HFF-Myc (cell line): ENCODE results near the gene ITK.
"Not testable (repeated sequence)": the region's sequence is repeated elsewhere in the genome, so short reads cannot be mapped to it uniquely, and the experiment has no call there.

Experiments
- DNase-seq: peaks from one replicate; pipeline ENCODE4 v3.0.0-alpha.2; 2011; ENCODE audit warnings: low read depth; ENCODE audit errors: extremely low read depth
- H3K4me3 ChIP-seq: replicated peaks from 2 replicates; pipeline ENCODE4 v1.5.1; 2011; ENCODE audit warnings: low read depth, mild to moderate bottlenecking, control low read depth, low read length
- CTCF ChIP-seq: IDR thresholded peaks from 2 replicates; pipeline ENCODE4 v1.5.1; 2012; ENCODE audit warnings: mild to moderate bottlenecking, low read depth, low read length, control low read depth; ENCODE audit errors: missing control alignments

Gene ITK

DNA sequence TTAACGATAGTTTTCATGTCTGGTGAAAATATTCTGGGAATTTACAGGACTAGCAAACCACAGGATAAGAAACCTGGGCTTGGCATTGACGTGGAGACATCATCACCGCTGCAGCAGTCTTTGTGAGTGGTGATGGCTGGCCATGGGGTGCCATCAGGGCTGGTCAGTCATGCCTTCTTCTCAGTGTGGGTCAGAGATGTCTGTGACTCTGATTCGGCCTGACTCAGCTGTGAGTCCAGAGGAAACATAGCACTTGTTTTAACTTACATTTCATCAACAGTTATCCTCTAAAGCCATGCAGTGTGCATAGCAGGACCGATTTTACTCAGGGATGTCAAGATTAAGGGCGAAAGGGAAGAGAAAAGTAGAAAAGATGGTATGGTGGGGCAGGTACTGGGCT lies 52.1 kb downstream of the ITK start:
- no peak for TF ChIP-seq CTCF

DNA sequence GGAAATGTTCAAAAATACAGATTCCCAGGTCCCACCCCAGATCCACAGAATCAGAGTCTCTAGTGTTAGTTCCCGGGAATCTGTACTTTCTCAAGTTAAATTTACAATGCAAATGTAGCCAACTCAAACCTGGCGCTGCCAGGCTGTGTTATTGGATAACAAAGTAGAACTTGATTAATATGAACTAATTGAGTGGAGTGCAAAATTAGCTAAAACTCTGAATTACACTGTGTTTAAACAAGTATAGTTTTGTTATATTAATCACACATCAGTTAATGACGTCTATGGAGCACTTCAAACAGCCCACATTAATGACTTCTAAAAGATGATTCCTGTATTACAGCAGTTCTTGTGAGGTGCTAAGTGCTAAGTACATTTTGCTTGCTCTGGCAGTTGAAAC lies 52.9 kb downstream of the ITK start:
- TF ChIP-seq CTCF, result no peak
- no peak overlapping the region for H3K4me3 ChIP-seq
- no peak for DNase-seq

More for the DNA sequence above, 52.1 kb downstream of the ITK start:
- no peak for DNase-seq
- H3K4me3 ChIP-seq, result no peak overlapping the region

- no peak for TF ChIP-seq CTCF
- DNase-seq, result no peak
- no peak overlapping the region for H3K4me3 ChIP-seq
These were observed 55.8 kb downstream of the ITK start for GRCh38 chr5:157236423-157236822.

- DNase-seq, result no peak
- no peak overlapping the region for H3K4me3 ChIP-seq
- no peak for TF ChIP-seq CTCF
These were observed 60.8 kb downstream of the ITK start for GRCh38 chr5:157241483-157241882.

DNA sequence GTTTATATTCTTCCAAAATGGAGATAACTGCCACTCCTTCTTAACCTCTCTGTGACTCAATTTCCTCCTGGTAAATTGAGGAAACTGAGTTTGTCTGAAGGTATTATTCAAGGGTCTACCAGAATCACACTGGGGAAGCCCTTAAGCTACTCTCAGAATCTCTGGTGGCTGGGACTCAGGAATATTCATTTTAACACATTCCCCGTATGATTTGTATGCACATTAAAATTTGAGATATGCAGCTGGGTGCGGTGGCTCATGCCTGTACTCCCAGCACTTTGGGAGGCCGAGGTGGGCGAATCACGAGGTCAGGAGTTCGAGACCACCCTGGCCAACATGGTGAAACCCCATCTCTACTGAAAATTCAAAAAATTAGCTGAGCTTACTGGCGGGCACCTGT lies 64.1 kb downstream of the ITK start:
- DNase-seq, result not testable (repeated sequence)

GRCh38 chr5:157245476-157245875 lies 64.8 kb downstream of the ITK start:
- H3K4me3 ChIP-seq, result no peak overlapping the region
- no peak for DNase-seq
- no peak for TF ChIP-seq CTCF

More for the DNA sequence above, 64.1 kb downstream of the ITK start:
- not testable (repeated sequence) for H3K4me3 ChIP-seq

DNA sequence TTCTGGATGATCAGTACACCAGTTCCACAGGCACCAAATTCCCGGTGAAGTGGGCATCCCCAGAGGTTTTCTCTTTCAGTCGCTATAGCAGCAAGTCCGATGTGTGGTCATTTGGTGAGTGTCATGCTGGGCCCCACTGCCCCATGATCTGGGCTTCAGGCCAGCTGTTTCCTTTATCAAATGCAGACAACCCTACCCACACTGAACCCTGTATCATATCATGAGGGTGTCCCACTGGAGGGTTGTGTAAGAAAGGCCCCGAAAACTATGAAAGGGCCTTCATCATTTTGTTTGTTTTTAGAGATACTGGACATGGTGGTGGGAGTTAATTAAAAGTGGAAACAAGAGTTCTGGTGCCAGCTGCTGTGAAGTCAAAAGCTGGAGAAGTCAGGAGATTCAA lies 65.2 kb downstream of the ITK start:
- DNase-seq, result no peak
- no peak overlapping the region for H3K4me3 ChIP-seq
- TF ChIP-seq CTCF, result no peak
